Activated naive CD8-positive, alpha-beta T cell treated with anti-CD3 and anti-CD28 coated beads, Interleukin-2, amount 50 U/mL, for 16 hours (primary cell): ENCODE results near the gene DDI2.

Experiments
- DNase-seq: peaks from one replicate; pipeline ENCODE4 v3.0.0-alpha.2; 2020; ENCODE audit warnings: low read depth, low spot score

DDI2 gene

GRCh38 chr1:15605398-15606383, 11.6 kb upstream of the DDI2 start:
- no peak for DNase-seq

- DNase-seq: no peak
These were observed 7.6 kb upstream of the DDI2 start for GRCh38 chr1:15609631-15610030.

- DNase-seq: no peak
These were observed 7.1 kb upstream of the DDI2 start for GRCh38 chr1:15610167-15610566.

- DNase-seq: no peak
These were observed 685 bp upstream of the DDI2 start for GRCh38 chr1:15616373-15617172.

GRCh38 chr1:15618077-15618654, 908 bp downstream of the DDI2 start:
- DNase-seq: no peak

GRCh38 chr1:15618655-15619525, 1.6 kb downstream of the DDI2 start:
- DNase-seq: no peak

GRCh38 chr1:15620155-15620545, 2.9 kb downstream of the DDI2 start:
- DNase-seq: no peak

GRCh38 chr1:15620902-15621682, 3.8 kb downstream of the DDI2 start:
- DNase-seq: no peak

- DNase-seq: no peak
These were observed 4.7 kb downstream of the DDI2 start for GRCh38 chr1:15621975-15622374.

- DNase-seq: no peak
These were observed 5.6 kb downstream of the DDI2 start for GRCh38 chr1:15622712-15623373.

GRCh38 chr1:15623435-15623834, 6.2 kb downstream of the DDI2 start:
- DNase-seq: no peak

- DNase-seq: no peak
These were observed 7.0 kb downstream of the DDI2 start for GRCh38 chr1:15624133-15624714.

GRCh38 chr1:15625056-15625917, 8.0 kb downstream of the DDI2 start:
- no peak for DNase-seq

GRCh38 chr1:15626269-15626950, 9.2 kb downstream of the DDI2 start:
- DNase-seq: no peak

- DNase-seq: no peak
These were observed 10.2 kb downstream of the DDI2 start for GRCh38 chr1:15627343-15627988.

- no peak for DNase-seq
These were observed 10.7 kb downstream of the DDI2 start for GRCh38 chr1:15628003-15628402.

- DNase-seq: no peak
These were observed 16.6 kb downstream of the DDI2 start for GRCh38 chr1:15633756-15634420.
